Suprapubic skin (tissue), 3 donors: Measurements from ENCODE around the gene FBXL3.

ENCODE experiments used
- EP300 ChIP-seq: sonication (generic); formaldehyde crosslinking; IDR thresholded peaks from one replicate; pipeline ENCODE4 v1.6.1; 2017; ENCODE audit warnings: antibody characterized with exemption
- POLR2A ChIP-seq, 2 donors: fragments of 450-650 bp; IDR thresholded peaks; one replicate each; pipeline ENCODE4 v1.6.1; 2017; ENCODE audit warnings: antibody characterized with exemption in 2 of 2, mild to moderate bottlenecking in 2 of 2, moderate library complexity in 2 of 2
- TF ChIP-seq, protein P1 (sequence below), 2 donors: fragments of 200-600 bp in 1 of 2; fragments of 450-650 bp in 1 of 2; sonication (generic) in 1 of 2; IDR thresholded peaks; one replicate each; pipeline ENCODE4 v1.5.1; 2016 to 2019; ENCODE audit warnings: antibody characterized with exemption in 2 of 2, mild to moderate bottlenecking in 1 of 2, moderate library complexity in 1 of 2

DNA sequence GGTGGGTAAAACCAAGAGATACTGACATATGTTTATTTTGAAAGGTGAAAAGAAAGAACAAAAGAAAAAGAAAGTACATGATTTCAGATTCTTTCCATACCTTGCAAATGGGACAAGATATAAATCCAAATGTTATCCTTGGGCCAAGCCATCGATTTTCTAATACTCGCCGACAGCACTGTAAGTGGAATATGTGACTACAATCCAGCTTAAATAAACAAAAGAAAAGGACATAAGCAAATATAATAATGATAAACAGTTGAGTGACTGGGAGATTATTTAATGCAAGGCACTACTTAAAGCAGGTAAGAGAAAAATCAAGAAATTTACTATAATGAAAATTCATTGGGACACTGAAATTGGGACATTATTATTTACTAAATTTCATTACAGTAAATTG lies 29.9 kb upstream of the FBXL3 start:
- no peak for TF ChIP-seq POLR2A (IDR thresholded peaks at IDR 0.05)
- TF ChIP-seq, protein P1, sequence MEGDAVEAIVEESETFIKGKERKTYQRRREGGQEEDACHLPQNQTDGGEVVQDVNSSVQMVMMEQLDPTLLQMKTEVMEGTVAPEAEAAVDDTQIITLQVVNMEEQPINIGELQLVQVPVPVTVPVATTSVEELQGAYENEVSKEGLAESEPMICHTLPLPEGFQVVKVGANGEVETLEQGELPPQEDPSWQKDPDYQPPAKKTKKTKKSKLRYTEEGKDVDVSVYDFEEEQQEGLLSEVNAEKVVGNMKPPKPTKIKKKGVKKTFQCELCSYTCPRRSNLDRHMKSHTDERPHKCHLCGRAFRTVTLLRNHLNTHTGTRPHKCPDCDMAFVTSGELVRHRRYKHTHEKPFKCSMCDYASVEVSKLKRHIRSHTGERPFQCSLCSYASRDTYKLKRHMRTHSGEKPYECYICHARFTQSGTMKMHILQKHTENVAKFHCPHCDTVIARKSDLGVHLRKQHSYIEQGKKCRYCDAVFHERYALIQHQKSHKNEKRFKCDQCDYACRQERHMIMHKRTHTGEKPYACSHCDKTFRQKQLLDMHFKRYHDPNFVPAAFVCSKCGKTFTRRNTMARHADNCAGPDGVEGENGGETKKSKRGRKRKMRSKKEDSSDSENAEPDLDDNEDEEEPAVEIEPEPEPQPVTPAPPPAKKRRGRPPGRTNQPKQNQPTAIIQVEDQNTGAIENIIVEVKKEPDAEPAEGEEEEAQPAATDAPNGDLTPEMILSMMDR (IDR thresholded peaks at IDR 0.05): no peak
- no peak for TF ChIP-seq EP300
